Upper lobe of right lung (tissue), 1 donor: ENCODE results near the gene MAP4K5. TPM values are rescaled to one million over a fixed set of nuclear protein-coding genes. Genes with fewer than 3 reads are reported as not detected.

Source experiments
- ATAC-seq: fragments of 200-7000 bp; cut with Tn5 transposase; one replicate; pipeline ENCODE4 v1.9.1; 2020; ENCODE audit warnings: mild to moderate bottlenecking, moderate library complexity
- DNase-seq: peaks from one replicate; pipeline ENCODE4 v3.0.0-alpha.2; 2020
- H3K27ac ChIP-seq: fragments of 200-600 bp; one replicate; pipeline ENCODE4 v1.8.0; 2022
- H3K27me3 ChIP-seq: fragments of 200-600 bp; one replicate; pipeline ENCODE4 v1.8.0; 2022; ENCODE audit warnings: mild to moderate bottlenecking
- H3K36me3 ChIP-seq: fragments of 200-600 bp; one replicate; pipeline ENCODE4 v1.8.0; 2022
- H3K4me1 ChIP-seq: fragments of 200-600 bp; one replicate; pipeline ENCODE4 v1.8.0; 2022
- H3K4me3 ChIP-seq: fragments of 200-600 bp; one replicate; pipeline ENCODE4 v1.8.0; 2022; ENCODE audit warnings: mild to moderate bottlenecking
- H3K9me3 ChIP-seq: fragments of 200-600 bp; one replicate; pipeline ENCODE4 v1.8.0; 2022
- intact Hi-C: fragments of 100-400 bp; cut with DNase I; formaldehyde crosslinking; loops from one replicate; pipeline ENCODE4 v1.11.0; 2022
- total RNA-seq: library from RNA; stranded (reverse); fragmentation: NEBNext Ultra II Directional; extraction: Animal tissue kit (Norgen Biotek cat#: 25700); gene quantifications from one replicate; pipeline ENCODE4 v1.2.1, GENCODE V29; 2021
- TF ChIP-seq, protein P1 (sequence below): fragments of 200-600 bp; IDR thresholded peaks from one replicate; pipeline ENCODE4 v1.8.0; 2022; ENCODE audit warnings: antibody characterized with exemption
- donor health status: DM: no; HTN: yes; CAD: no; lungs with severe emphysema.

MAP4K5 gene
- total RNA-seq, 1 donor from 2014 or later: 46.3 TPM

DNA sequence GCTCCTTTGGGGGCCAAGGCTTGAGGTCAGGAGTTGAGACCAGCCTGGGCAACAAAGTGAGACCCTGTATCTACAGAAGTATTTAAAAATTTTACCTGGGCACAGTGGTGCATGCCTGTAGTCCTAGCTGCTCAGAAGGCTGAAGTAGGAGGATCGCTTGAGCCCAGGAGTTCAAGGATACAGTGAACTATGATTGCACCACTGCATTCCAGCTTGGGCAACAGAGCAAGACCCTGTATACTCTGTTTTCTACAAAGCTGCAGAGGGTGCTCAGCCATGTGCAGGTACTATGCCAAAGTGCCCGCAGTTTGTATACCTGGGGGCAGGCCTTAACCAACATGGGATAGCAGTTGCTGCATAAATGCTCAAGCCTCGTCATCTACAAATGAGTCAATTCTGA, 108.8 kb downstream of the MAP4K5 start:
- H3K36me3 ChIP-seq: peaks cover 81% of the 10 kb centered on the region
- intact Hi-C loops: no loop called here

DNA sequence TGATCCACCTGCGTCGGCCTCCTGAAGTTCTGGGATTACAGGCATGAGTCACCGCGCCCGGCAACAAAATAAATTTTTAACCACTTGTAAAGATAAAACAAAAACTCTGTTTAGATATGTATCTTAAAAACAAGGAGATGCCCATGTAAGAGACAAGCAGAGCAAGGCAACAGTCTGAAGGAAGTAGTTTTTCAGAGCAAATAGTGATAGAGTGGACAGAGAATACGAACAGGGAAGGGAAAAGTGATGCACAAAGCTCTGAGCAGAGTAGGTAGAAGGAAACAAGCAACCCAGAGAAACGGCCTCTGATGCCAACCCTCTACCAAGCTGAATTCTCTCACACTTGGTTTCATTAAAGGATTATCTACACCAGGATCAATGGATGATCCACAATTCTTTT, 110.9 kb downstream of the MAP4K5 start:
- intact Hi-C loops: no loop called here
- TF ChIP-seq, protein P1, sequence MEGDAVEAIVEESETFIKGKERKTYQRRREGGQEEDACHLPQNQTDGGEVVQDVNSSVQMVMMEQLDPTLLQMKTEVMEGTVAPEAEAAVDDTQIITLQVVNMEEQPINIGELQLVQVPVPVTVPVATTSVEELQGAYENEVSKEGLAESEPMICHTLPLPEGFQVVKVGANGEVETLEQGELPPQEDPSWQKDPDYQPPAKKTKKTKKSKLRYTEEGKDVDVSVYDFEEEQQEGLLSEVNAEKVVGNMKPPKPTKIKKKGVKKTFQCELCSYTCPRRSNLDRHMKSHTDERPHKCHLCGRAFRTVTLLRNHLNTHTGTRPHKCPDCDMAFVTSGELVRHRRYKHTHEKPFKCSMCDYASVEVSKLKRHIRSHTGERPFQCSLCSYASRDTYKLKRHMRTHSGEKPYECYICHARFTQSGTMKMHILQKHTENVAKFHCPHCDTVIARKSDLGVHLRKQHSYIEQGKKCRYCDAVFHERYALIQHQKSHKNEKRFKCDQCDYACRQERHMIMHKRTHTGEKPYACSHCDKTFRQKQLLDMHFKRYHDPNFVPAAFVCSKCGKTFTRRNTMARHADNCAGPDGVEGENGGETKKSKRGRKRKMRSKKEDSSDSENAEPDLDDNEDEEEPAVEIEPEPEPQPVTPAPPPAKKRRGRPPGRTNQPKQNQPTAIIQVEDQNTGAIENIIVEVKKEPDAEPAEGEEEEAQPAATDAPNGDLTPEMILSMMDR: no peak

More for the DNA sequence above, 108.8 kb downstream of the MAP4K5 start:
- H3K27me3 ChIP-seq: no peaks in the 10 kb centered on the region
- no peak overlapping the region for H3K27ac ChIP-seq
- TF ChIP-seq, protein P1: no peak
- no peaks in the 10 kb centered on the region for H3K4me1 ChIP-seq
- no peak for ATAC-seq
- H3K4me3 ChIP-seq: no peak overlapping the region
- no peaks in the 10 kb centered on the region for H3K9me3 ChIP-seq
- DNase-seq: no peak

DNA sequence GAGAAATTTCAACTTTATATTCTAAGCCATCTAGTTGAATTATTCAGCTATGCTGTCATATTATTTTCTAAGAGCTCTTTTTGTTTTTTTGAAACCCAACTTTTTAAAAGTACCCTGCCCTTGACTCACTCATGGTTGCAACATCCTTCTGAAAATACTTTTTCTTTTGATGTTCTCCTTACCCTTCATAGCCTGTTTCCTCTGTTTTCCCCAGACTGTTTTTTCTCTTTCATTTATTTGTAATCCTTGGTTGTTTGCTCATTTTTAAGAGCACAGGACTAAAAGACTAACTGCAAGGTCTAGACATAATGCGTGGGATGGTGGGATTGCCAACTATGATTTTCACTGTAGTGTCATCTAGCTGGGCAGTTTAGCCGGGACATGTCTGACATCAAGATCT, 114.5 kb downstream of the MAP4K5 start:
- ATAC-seq: no peak
- no peak overlapping the region for H3K27ac ChIP-seq
- intact Hi-C loops: no loop called here
- no peaks in the 10 kb centered on the region for H3K4me1 ChIP-seq
- peaks cover 52% of the 10 kb centered on the region for H3K36me3 ChIP-seq
- no peak for DNase-seq
- TF ChIP-seq, protein P1: no peak
- no peaks in the 10 kb centered on the region for H3K9me3 ChIP-seq
- H3K27me3 ChIP-seq: no peaks in the 10 kb centered on the region
- no peak overlapping the region for H3K4me3 ChIP-seq

More for the DNA sequence above, 110.9 kb downstream of the MAP4K5 start:
- Histone ChIP-seq H3K9me3 (no peaks in the 10 kb centered on the region), H3K4me3 (no peak overlapping the region), H3K36me3 (peaks cover 81% of the 10 kb centered on the region), H3K4me1 (no peaks in the 10 kb centered on the region), H3K27ac (no peak overlapping the region), H3K27me3 (no peaks in the 10 kb centered on the region)
- DNase-seq (no peak), ATAC-seq (no peak)

DNA sequence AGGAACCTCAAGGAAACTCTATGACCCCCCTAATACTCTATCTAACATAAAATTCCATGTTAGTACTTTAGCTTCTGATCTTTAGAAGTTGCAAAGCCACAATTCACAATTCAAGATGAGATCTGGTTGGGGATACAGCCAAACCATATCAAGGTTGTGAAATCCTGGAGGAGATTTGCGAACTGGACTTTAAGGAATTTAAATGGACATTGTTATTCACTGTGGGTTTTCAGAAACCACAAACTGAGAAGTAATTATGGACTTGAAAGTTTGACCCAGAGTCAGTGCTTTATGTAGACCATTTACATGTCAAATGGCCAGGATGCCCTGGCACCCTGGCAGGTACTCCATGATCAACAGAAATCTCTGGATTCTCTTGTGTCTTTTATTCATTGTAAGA, 121.4 kb downstream of the MAP4K5 start:
- intact Hi-C loops: no loop called here

DNA sequence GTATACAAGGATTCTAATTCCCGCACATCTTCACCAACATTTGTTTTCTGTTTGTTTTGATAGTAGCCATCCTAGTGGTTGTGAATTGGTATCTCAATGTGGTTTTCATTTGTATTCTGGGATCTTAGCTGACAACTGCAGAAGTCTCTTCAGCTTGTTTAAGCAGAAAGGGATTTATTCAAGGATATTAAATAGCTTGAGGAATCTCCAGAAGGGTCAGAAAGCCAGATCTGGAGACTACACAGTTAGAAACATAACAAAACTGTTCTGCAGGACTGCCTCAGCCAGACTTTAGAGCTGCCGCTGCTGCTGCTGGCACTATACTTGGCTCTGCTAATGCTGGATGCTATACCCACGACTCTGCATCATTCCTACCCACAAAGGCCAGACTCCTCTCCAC, 122.3 kb downstream of the MAP4K5 start:
- H3K9me3 ChIP-seq: no peaks in the 10 kb centered on the region
- no peak for DNase-seq
- H3K4me3 ChIP-seq: no peak overlapping the region
- no peaks in the 10 kb centered on the region for H3K4me1 ChIP-seq
- H3K36me3 ChIP-seq: no peaks in the 10 kb centered on the region
- intact Hi-C loops: no loop called here
- no peaks in the 10 kb centered on the region for H3K27me3 ChIP-seq
- TF ChIP-seq, protein P1: no peak
- ATAC-seq: no peak
- no peak overlapping the region for H3K27ac ChIP-seq

More for the DNA sequence above, 121.4 kb downstream of the MAP4K5 start:
- Histone ChIP-seq H3K27me3 (no peaks in the 10 kb centered on the region), H3K4me3 (no peak overlapping the region), H3K36me3 (no peaks in the 10 kb centered on the region), H3K4me1 (no peaks in the 10 kb centered on the region), H3K27ac (no peak overlapping the region), H3K9me3 (no peaks in the 10 kb centered on the region)
- no peak for DNase-seq
- no peak for ATAC-seq
- TF ChIP-seq, protein P1: no peak
